ENCODE data around the gene SPZ1.

Gene SPZ1

GRCh38 chr5:80355686-80356085 lies 35.9 kb downstream of the SPZ1 start:
- Histone ChIP-seq H3K9me3 (ENCODE audit: insufficient read depth, low read length) (no peaks in the 10 kb centered on the region), H3K9ac (ENCODE audit: insufficient read length, low read depth) (no peak overlapping the region), H3K4me3 (ENCODE audit: insufficient read length, low read depth) (no peak overlapping the region), H3K36me3 (ENCODE audit: insufficient read depth, insufficient read length, low read length) (no peaks in the 10 kb centered on the region), H3K27me3 (ENCODE audit: insufficient read depth, insufficient read length) (no peaks in the 10 kb centered on the region), H3K4me1 (ENCODE audit: insufficient read depth, insufficient read length) (no peaks in the 10 kb centered on the region)
- TF ChIP-seq YY1 (IDR thresholded peaks at IDR 0.05; ENCODE audit: insufficient read depth, insufficient read length) (no peak), ZNF274 (IDR thresholded peaks at IDR 0.05; ENCODE audit: low read depth, low read length) (no peak), SUZ12 (IDR thresholded peaks at IDR 0.05; ENCODE audit: extremely low read depth, insufficient read depth, insufficient read length) (no peak)
- no peak for DNase-seq (ENCODE audit: low read depth, low spot score)

- no peak overlapping the region for H3K4me3 ChIP-seq (ENCODE audit: insufficient read length, low read depth)
- no peak for DNase-seq (ENCODE audit: low read depth, low spot score)
- H3K36me3 ChIP-seq (ENCODE audit: insufficient read depth, insufficient read length, low read length) = no peaks in the 10 kb centered on the region
- no peak for TF ChIP-seq SUZ12 (IDR thresholded peaks at IDR 0.05; ENCODE audit: extremely low read depth, insufficient read depth, insufficient read length)
- TF ChIP-seq YY1 (IDR thresholded peaks at IDR 0.05; ENCODE audit: insufficient read depth, insufficient read length) = no peak
- no peak for TF ChIP-seq ZNF274 (IDR thresholded peaks at IDR 0.05; ENCODE audit: low read depth, low read length)
- H3K9ac ChIP-seq (ENCODE audit: insufficient read length, low read depth) = no peak overlapping the region
- H3K4me1 ChIP-seq (ENCODE audit: insufficient read depth, insufficient read length) = no peaks in the 10 kb centered on the region
- no peaks in the 10 kb centered on the region for H3K9me3 ChIP-seq (ENCODE audit: insufficient read depth, low read length)
- H3K27me3 ChIP-seq (ENCODE audit: insufficient read depth, insufficient read length) = no peaks in the 10 kb centered on the region
Observed at GRCh38 chr5:80357671-80358070, 37.9 kb downstream of the SPZ1 start.

GRCh38 chr5:80360914-80361444 lies 41.2 kb downstream of the SPZ1 start:
- Histone ChIP-seq H3K4me3 (ENCODE audit: insufficient read length, low read depth) (no peak overlapping the region), H3K9ac (ENCODE audit: insufficient read length, low read depth) (no peak overlapping the region), H3K36me3 (ENCODE audit: insufficient read depth, insufficient read length, low read length) (no peaks in the 10 kb centered on the region), H3K4me1 (ENCODE audit: insufficient read depth, insufficient read length) (no peaks in the 10 kb centered on the region), H3K9me3 (ENCODE audit: insufficient read depth, low read length) (no peaks in the 10 kb centered on the region), H3K27me3 (ENCODE audit: insufficient read depth, insufficient read length) (no peaks in the 10 kb centered on the region)
- DNase-seq (ENCODE audit: low read depth, low spot score) = no peak
- TF ChIP-seq ZNF274 (IDR thresholded peaks at IDR 0.05; ENCODE audit: low read depth, low read length) = no peak
- TF ChIP-seq SUZ12 (IDR thresholded peaks at IDR 0.05; ENCODE audit: extremely low read depth, insufficient read depth, insufficient read length) = no peak
- TF ChIP-seq YY1 (IDR thresholded peaks at IDR 0.05; ENCODE audit: insufficient read depth, insufficient read length) = no peak

- no peak for TF ChIP-seq ZNF274 (IDR thresholded peaks at IDR 0.05; ENCODE audit: low read depth, low read length)
- H3K4me1 ChIP-seq (ENCODE audit: insufficient read depth, insufficient read length) = no peaks in the 10 kb centered on the region
- no peaks in the 10 kb centered on the region for H3K27me3 ChIP-seq (ENCODE audit: insufficient read depth, insufficient read length)
- H3K36me3 ChIP-seq (ENCODE audit: insufficient read depth, insufficient read length, low read length) = no peaks in the 10 kb centered on the region
- no peak for DNase-seq (ENCODE audit: low read depth, low spot score)
- H3K9me3 ChIP-seq (ENCODE audit: insufficient read depth, low read length) = no peaks in the 10 kb centered on the region
- H3K9ac ChIP-seq (ENCODE audit: insufficient read length, low read depth) = no peak overlapping the region
- H3K4me3 ChIP-seq (ENCODE audit: insufficient read length, low read depth) = no peak overlapping the region
Observed at GRCh38 chr5:80364892-80365291, 45.1 kb downstream of the SPZ1 start.

- H3K9me3 ChIP-seq (ENCODE audit: insufficient read depth, low read length) = peaks cover 5% of the 10 kb centered on the region; the same call in 1 of the 2 replicates
- no peaks in the 10 kb centered on the region for H3K27me3 ChIP-seq (ENCODE audit: insufficient read depth, insufficient read length)
- no peak for TF ChIP-seq YY1 (IDR thresholded peaks at IDR 0.05; ENCODE audit: insufficient read depth, insufficient read length)
- no peak for TF ChIP-seq ZNF274 (IDR thresholded peaks at IDR 0.05; ENCODE audit: low read depth, low read length)
- no peak for TF ChIP-seq SUZ12 (IDR thresholded peaks at IDR 0.05; ENCODE audit: extremely low read depth, insufficient read depth, insufficient read length)
- H3K36me3 ChIP-seq (ENCODE audit: insufficient read depth, insufficient read length, low read length) = no peaks in the 10 kb centered on the region
- DNase-seq (ENCODE audit: low read depth, low spot score) = no peak
- no peak overlapping the region for H3K4me3 ChIP-seq (ENCODE audit: insufficient read length, low read depth)
- H3K9ac ChIP-seq (ENCODE audit: insufficient read length, low read depth) = no peak overlapping the region
- H3K4me1 ChIP-seq (ENCODE audit: insufficient read depth, insufficient read length) = no peaks in the 10 kb centered on the region
Observed at GRCh38 chr5:80368661-80369480, 49.1 kb downstream of the SPZ1 start.

- no peak overlapping the region for H3K9ac ChIP-seq (ENCODE audit: insufficient read length, low read depth)
- DNase-seq (ENCODE audit: low read depth, low spot score) = no peak
- no peaks in the 10 kb centered on the region for H3K4me1 ChIP-seq (ENCODE audit: insufficient read depth, insufficient read length)
- no peak overlapping the region for H3K4me3 ChIP-seq (ENCODE audit: insufficient read length, low read depth)
- no peaks in the 10 kb centered on the region for H3K36me3 ChIP-seq (ENCODE audit: insufficient read depth, insufficient read length, low read length)
- no peak for TF ChIP-seq SUZ12 (IDR thresholded peaks at IDR 0.05; ENCODE audit: extremely low read depth, insufficient read depth, insufficient read length)
- TF ChIP-seq ZNF274 (IDR thresholded peaks at IDR 0.05; ENCODE audit: low read depth, low read length) = no peak
- no peak for TF ChIP-seq YY1 (IDR thresholded peaks at IDR 0.05; ENCODE audit: insufficient read depth, insufficient read length)
- H3K27me3 ChIP-seq (ENCODE audit: insufficient read depth, insufficient read length) = no peaks in the 10 kb centered on the region
- H3K9me3 ChIP-seq (ENCODE audit: insufficient read depth, low read length) = peaks cover 5% of the 10 kb centered on the region; the same call in 1 of the 2 replicates
Observed at GRCh38 chr5:80369521-80369920, 49.7 kb downstream of the SPZ1 start.

GRCh38 chr5:80370390-80370789 lies 50.6 kb downstream of the SPZ1 start:
- Histone ChIP-seq H3K9me3 (ENCODE audit: insufficient read depth, low read length) (peaks cover 5% of the 10 kb centered on the region; the same call in 1 of the 2 replicates), H3K9ac (ENCODE audit: insufficient read length, low read depth) (no peak overlapping the region), H3K27me3 (ENCODE audit: insufficient read depth, insufficient read length) (no peaks in the 10 kb centered on the region), H3K4me3 (ENCODE audit: insufficient read length, low read depth) (no peak overlapping the region), H3K36me3 (ENCODE audit: insufficient read depth, insufficient read length, low read length) (no peaks in the 10 kb centered on the region), H3K4me1 (ENCODE audit: insufficient read depth, insufficient read length) (no peaks in the 10 kb centered on the region)
- TF ChIP-seq YY1 (IDR thresholded peaks at IDR 0.05; ENCODE audit: insufficient read depth, insufficient read length) (no peak), SUZ12 (IDR thresholded peaks at IDR 0.05; ENCODE audit: extremely low read depth, insufficient read depth, insufficient read length) (no peak), ZNF274 (IDR thresholded peaks at IDR 0.05; ENCODE audit: low read depth, low read length) (no peak)
- DNase-seq (ENCODE audit: low read depth, low spot score) = no peak
